H54 (cell line): ENCODE data around the gene STRIP1.

Experiments used
- DNase-seq: peaks from one replicate; pipeline ENCODE4 v3.0.0; 2011; ENCODE audit warnings: low spot score, mixed read lengths; ENCODE audit not compliant: insufficient read length
- FAIRE-seq: peaks from 3 replicates; lab custom pipeline; 2011; peaks lifted over from hg19 to GRCh38; lab: Jason Lieb, UNC
- POLR2A ChIP-seq: IDR thresholded peaks from 2 replicates; pipeline ENCODE4 v1.6.1; 2011; ENCODE audit warnings: low read depth, mild to moderate bottlenecking, low read length

STRIP1 gene

GRCh38 chr1:110094931-110095654, 60.7 kb downstream of the STRIP1 start:
- DNase-seq (no peak), FAIRE-seq (no peak)
- no peak for TF ChIP-seq POLR2A

GRCh38 chr1:110097507-110098221, 63.2 kb downstream of the STRIP1 start:
- no peak for DNase-seq
- TF ChIP-seq POLR2A = no peak
- no peak for FAIRE-seq

GRCh38 chr1:110098222-110099026, 64.0 kb downstream of the STRIP1 start:
- DNase-seq (no peak), FAIRE-seq (no peak)
- TF ChIP-seq POLR2A = no peak

- DNase-seq (no peak), FAIRE-seq (no peak)
- no peak for TF ChIP-seq POLR2A
Measured at GRCh38 chr1:110100335-110100734, 65.9 kb downstream of the STRIP1 start.

GRCh38 chr1:110102081-110102480, 67.7 kb downstream of the STRIP1 start:
- DNase-seq = no peak
- FAIRE-seq = no peak
- TF ChIP-seq POLR2A = no peak
